ENCODE results near the gene RPL18A. TPM values are rescaled to one million over a fixed set of nuclear protein-coding genes. Genes with fewer than 3 reads are reported as not detected.

The RPL18A gene
- total and polyA plus RNA-seq, 2 donors (not counting 1 experiment from before 2014, with no cell fraction given), result 3,228 to 3,761 TPM

DNA sequence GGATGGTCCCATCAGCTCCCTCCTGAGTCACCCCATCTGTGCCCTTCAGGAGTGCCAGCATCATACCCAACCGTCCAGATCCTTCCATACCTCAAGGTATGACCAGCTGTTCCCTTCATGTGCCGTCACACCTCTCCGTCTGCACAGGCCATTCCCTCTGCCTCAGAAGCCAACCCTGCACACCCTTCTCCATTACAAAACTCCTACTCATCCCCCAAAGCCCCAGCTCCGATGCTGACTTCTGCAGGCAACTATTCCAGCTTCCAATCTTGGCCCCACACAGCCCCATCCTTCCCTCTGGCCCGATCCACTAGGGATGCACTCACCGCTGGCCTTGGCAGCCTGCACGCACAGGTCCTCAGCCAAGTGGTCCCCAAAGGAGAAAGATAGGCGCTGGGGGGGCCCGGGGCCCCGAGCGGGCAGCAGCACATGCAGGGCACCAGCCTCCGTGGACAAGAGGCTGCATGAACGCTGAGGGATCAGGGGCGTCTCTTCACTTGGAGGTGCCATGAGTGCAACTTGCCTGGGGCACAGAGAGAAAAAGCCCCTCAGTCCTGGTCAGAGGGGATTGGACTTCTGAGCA is 15.7 kb upstream of the RPL18A start:
- no peak for DNase-seq
- ChIA-PET CTCF (no interaction called here), POLR2A (no interaction called here)
- H3K27me3 Mint-ChIP-seq, result no peaks in the 10 kb centered on the region
- Histone ChIP-seq H3K36me3 (replicated peaks in 1 of 2; ENCODE audit: control extremely low read depth in 1 of 2, control insufficient read depth in 1 of 2, extremely low read depth in 1 of 2, insufficient read depth in 2 of 2, low read length in 1 of 2) (peaks cover 0 to 53% of the 10 kb centered on the region in 2 experiments), H3K79me2 (ENCODE audit: control insufficient read depth, insufficient read depth, low read length) (peaks cover 74% of the 10 kb centered on the region), H2AFZ (ENCODE audit: insufficient read depth, low read depth, low read length, poor library complexity, severe bottlenecking) (no peak overlapping the region), H3K27ac (ENCODE audit: low read length in 2 of 2) (no peak overlapping the region), H3K27me3 (replicated peaks in 1 of 4; ENCODE audit: control extremely low read depth in 1 of 4, control insufficient read depth in 3 of 4, insufficient read depth in 4 of 4, low read length in 3 of 4) (no peaks in the 10 kb centered on the region), H3K9ac (ENCODE audit: low read length) (no peak overlapping the region), H3K9me3 (ENCODE audit: control extremely low read depth in 1 of 3, control insufficient read depth in 2 of 3, insufficient read depth in 1 of 3, low read length in 2 of 3) (peaks cover 0 to 6% (median 0%) of the 10 kb centered on the region in 3 donors), H3K4me3 (ENCODE audit: control extremely low read depth in 1 of 5, extremely low read depth in 1 of 5, insufficient read depth in 1 of 5, low read depth in 2 of 5, low read length in 4 of 5) (no peak overlapping the region), H3K4me1 (ENCODE audit: control insufficient read depth in 2 of 2, insufficient read depth in 2 of 2, low read length in 2 of 2) (peaks cover 33 to 55% of the 10 kb centered on the region in 2 donors), H4K20me1 (ENCODE audit: control insufficient read depth, insufficient read depth, low read length, poor library complexity, severe bottlenecking) (peaks cover 44% of the 10 kb centered on the region), H3K4me2 (replicated peaks; ENCODE audit: low read depth, low read length, poor library complexity, severe bottlenecking) (no peak overlapping the region)
- peak overlapping the region; percentile 56 for H3K27ac Mint-ChIP-seq
- 86% methylated on average over 14 of the region's 14 CpGs for WGBS (ENCODE audit: insufficient coverage)
- TF ChIP-seq EZH2 (IDR thresholded peaks at IDR 0.05; ENCODE audit: borderline replicate concordance, insufficient read depth, low read depth, low read length, poor library complexity, severe bottlenecking), result no peak
- TF ChIP-seq, protein P1, sequence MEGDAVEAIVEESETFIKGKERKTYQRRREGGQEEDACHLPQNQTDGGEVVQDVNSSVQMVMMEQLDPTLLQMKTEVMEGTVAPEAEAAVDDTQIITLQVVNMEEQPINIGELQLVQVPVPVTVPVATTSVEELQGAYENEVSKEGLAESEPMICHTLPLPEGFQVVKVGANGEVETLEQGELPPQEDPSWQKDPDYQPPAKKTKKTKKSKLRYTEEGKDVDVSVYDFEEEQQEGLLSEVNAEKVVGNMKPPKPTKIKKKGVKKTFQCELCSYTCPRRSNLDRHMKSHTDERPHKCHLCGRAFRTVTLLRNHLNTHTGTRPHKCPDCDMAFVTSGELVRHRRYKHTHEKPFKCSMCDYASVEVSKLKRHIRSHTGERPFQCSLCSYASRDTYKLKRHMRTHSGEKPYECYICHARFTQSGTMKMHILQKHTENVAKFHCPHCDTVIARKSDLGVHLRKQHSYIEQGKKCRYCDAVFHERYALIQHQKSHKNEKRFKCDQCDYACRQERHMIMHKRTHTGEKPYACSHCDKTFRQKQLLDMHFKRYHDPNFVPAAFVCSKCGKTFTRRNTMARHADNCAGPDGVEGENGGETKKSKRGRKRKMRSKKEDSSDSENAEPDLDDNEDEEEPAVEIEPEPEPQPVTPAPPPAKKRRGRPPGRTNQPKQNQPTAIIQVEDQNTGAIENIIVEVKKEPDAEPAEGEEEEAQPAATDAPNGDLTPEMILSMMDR (IDR thresholded peaks at IDR 0.05), result no peak
- intact Hi-C loops (cut with micrococcal nuclease), result no loop called here
- no peak for ATAC-seq (ENCODE audit: low read depth)
- peak overlapping the region; percentile 32 for H3K4me3 Mint-ChIP-seq
- H3K4me1 Mint-ChIP-seq, result peaks cover 43% of the 10 kb centered on the region
- H3K9me3 Mint-ChIP-seq (ENCODE audit: insufficient read depth), result no peaks in the 10 kb centered on the region

DNA sequence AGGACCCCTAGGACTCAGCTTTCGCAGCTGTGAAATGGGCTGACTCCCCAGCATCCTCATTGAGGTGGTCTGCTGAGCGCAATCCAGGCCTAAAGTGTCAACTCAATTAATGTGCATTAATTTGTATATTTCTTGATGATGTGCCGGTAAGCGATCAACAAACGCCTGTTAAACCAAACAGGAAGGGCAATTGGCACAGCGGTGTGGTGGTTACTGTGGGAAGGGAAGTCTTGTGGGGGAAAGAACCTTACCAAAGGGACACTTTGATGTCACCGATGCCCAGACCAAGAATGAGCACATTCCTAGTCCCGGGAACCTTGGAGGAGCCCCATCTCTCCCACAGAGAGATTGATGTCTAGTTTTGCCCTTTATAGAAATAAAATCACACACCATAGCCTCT is 13.6 kb upstream of the RPL18A start:
- peak overlapping the region; percentile 81 for H3K27ac Mint-ChIP-seq
- peaks cover 0 to 6% (median 0%) of the 10 kb centered on the region in 3 donors for H3K9me3 ChIP-seq (ENCODE audit: control extremely low read depth in 1 of 3, control insufficient read depth in 2 of 3, insufficient read depth in 1 of 3, low read length in 2 of 3)
- POLR2A ChIA-PET, result no interaction called here
- peak overlapping the region in 4 of 5 experiments; percentile 6 to 67 (median 12) for H3K4me3 ChIP-seq (ENCODE audit: control extremely low read depth in 1 of 5, extremely low read depth in 1 of 5, insufficient read depth in 1 of 5, low read depth in 2 of 5, low read length in 4 of 5)
- H3K9me3 Mint-ChIP-seq (ENCODE audit: insufficient read depth), result no peaks in the 10 kb centered on the region
- no peak overlapping the region for H3K9ac ChIP-seq (ENCODE audit: low read length)
- H3K4me2 ChIP-seq (replicated peaks; ENCODE audit: low read depth, low read length, poor library complexity, severe bottlenecking), result peak overlapping the region; percentile 93
- peaks cover 36% of the 10 kb centered on the region for H4K20me1 ChIP-seq (ENCODE audit: control insufficient read depth, insufficient read depth, low read length, poor library complexity, severe bottlenecking)
- DNase-seq, result no peak
- no peaks in the 10 kb centered on the region for H3K27me3 ChIP-seq (replicated peaks in 1 of 4; ENCODE audit: control extremely low read depth in 1 of 4, control insufficient read depth in 3 of 4, insufficient read depth in 4 of 4, low read length in 3 of 4)
- H3K27ac ChIP-seq (ENCODE audit: low read length in 2 of 2), result peak overlapping the region; percentile 10 to 94
- H3K27me3 Mint-ChIP-seq, result no peaks in the 10 kb centered on the region
- H3K4me1 ChIP-seq (ENCODE audit: control insufficient read depth in 2 of 2, insufficient read depth in 2 of 2, low read length in 2 of 2), result peaks cover 51 to 77% of the 10 kb centered on the region in 2 donors
- TF ChIP-seq, protein P1 (IDR thresholded peaks at IDR 0.05), result no peak
- no peak for TF ChIP-seq EZH2 (IDR thresholded peaks at IDR 0.05; ENCODE audit: borderline replicate concordance, insufficient read depth, low read depth, low read length, poor library complexity, severe bottlenecking)
- peaks cover 0 to 33% of the 10 kb centered on the region in 2 experiments for H3K36me3 ChIP-seq (replicated peaks in 1 of 2; ENCODE audit: control extremely low read depth in 1 of 2, control insufficient read depth in 1 of 2, extremely low read depth in 1 of 2, insufficient read depth in 2 of 2, low read length in 1 of 2)
- no peak for ATAC-seq (ENCODE audit: low read depth)
- no peak overlapping the region for H2AFZ ChIP-seq (ENCODE audit: insufficient read depth, low read depth, low read length, poor library complexity, severe bottlenecking)
- peak overlapping the region; percentile 75 for H3K4me3 Mint-ChIP-seq
- peaks cover 54% of the 10 kb centered on the region for H3K4me1 Mint-ChIP-seq
- 40% methylated on average over 5 of the region's 8 CpGs for WGBS (ENCODE audit: insufficient coverage)
- intact Hi-C loops (cut with micrococcal nuclease), result no loop called here
- CTCF ChIA-PET, result interaction anchor here (1.0 to 5.6 kb wide), 4 partner anchors 9 to 62 kb away, joined by 3 to 50 read pairs (median 6); partner anchors contain the start of gene RPL18A
- peaks cover 63% of the 10 kb centered on the region for H3K79me2 ChIP-seq (ENCODE audit: control insufficient read depth, insufficient read depth, low read length)

All from B cell (primary cell).